HepG2 (cell line): ENCODE measurements around the gene PLPP3. TPM values are rescaled to one million over a fixed set of nuclear protein-coding genes. Genes with fewer than 3 reads are reported as not detected.

Experiments used
- ATAC-seq: fragments of 200-7000 bp; cut with Tn5 transposase; 3 replicates; pipeline ENCODE4 v1.9.1; 2020; ENCODE audit warnings: mild to moderate bottlenecking, moderate library complexity
- BruUV-seq: library from RNA; stranded (reverse); fragments of 400-500 nt; replicated peaks from 2 replicates; lab custom pipeline; 2021; lab: Mats Ljungman, UMichigan
- CTCF ChIA-PET: fragments of 300-600 bp; formaldehyde crosslinking; extraction: SDS; loops from one replicate; lab custom pipeline; 2021; ENCODE audit warnings: low total read pairs, inconsistent platforms, low intra/inter-chr PET ratio; lab: Yijun Ruan, JAX
- POLR2A ChIA-PET: fragments of 350-600 bp; sonication (Branson Sonifier 250); formaldehyde crosslinking; loops from one replicate; lab custom pipeline; 2020; ENCODE audit warnings: antibody characterized with exemption, inconsistent platforms; lab: Yijun Ruan, JAX
- DNase-seq: peaks from one replicate; pipeline ENCODE4 v3.0.0-alpha.2; 2015; ENCODE audit warnings: low spot score
- FAIRE-seq: peaks from 3 replicates; lab custom pipeline; 2011; peaks lifted over from hg19 to GRCh38; lab: Jason Lieb, UNC
- H2AFZ ChIP-seq: one replicate; pipeline ENCODE4 v1.6.1; 2011; ENCODE audit warnings: low read length, inconsistent platforms
- H3K27ac ChIP-seq: fragments of 300-600 bp; 3 replicates; pipeline ENCODE4 v1.8.0; 2011; ENCODE audit warnings: mixed run types, mild to moderate bottlenecking, mixed read lengths, low read length, inconsistent platforms; ENCODE audit not compliant: insufficient read depth; ENCODE audit errors: extremely low read length
- H3K27me3 ChIP-seq, 2 experiments: fragments of 200-600 bp in 1 of 2; 2 replicates in 1 of 2; 3 replicates in 1 of 2; pipeline versions ENCODE4 v1.6.0 to v1.8.0; 2011; ENCODE audit warnings: low read length in 2 of 2, mild to moderate bottlenecking in 2 of 2, moderate library complexity in 2 of 2, inconsistent platforms in 1 of 2; ENCODE audit not compliant: insufficient read depth in 2 of 2, control insufficient read depth in 1 of 2
- H3K36me3 ChIP-seq, 2 experiments: fragments of 200-600 bp in 1 of 2; replicated peaks in 1 of 2; 2 replicates in 1 of 2; 3 replicates in 1 of 2; pipeline versions ENCODE4 v1.5.1 to v1.8.0; 2011; ENCODE audit warnings: low read length in 2 of 2, inconsistent platforms in 1 of 2; ENCODE audit not compliant: insufficient read depth in 2 of 2, control insufficient read depth in 1 of 2
- H3K4me1 ChIP-seq: 2 replicates; pipeline ENCODE4 v1.5.1; 2012; ENCODE audit warnings: low read length, inconsistent platforms; ENCODE audit not compliant: insufficient read depth
- H3K4me2 ChIP-seq: 2 replicates; pipeline ENCODE4 v1.6.0; 2011; ENCODE audit warnings: low read depth, low read length, inconsistent platforms
- H3K4me3 ChIP-seq, 3 experiments: fragments of 200-600 bp in 1 of 3; sonication (generic), shearing (Covaris generic) in 1 of 3; replicated peaks in 1 of 3; 2 replicates each; pipeline ENCODE4 v1.5.1; 2011 to 2016; ENCODE audit warnings: low read length in 3 of 3, inconsistent platforms in 2 of 3, low read depth in 2 of 3, mild to moderate bottlenecking in 2 of 3, control low read depth in 1 of 3, mixed read lengths in 1 of 3; ENCODE audit not compliant: insufficient read depth in 1 of 3
- H3K79me2 ChIP-seq: one replicate; pipeline ENCODE4 v1.6.1; 2011; ENCODE audit warnings: low read length, inconsistent platforms; ENCODE audit not compliant: insufficient read depth
- H3K9ac ChIP-seq: 2 replicates; pipeline ENCODE4 v1.6.0; 2011; ENCODE audit warnings: mild to moderate bottlenecking, low read depth, low read length, inconsistent platforms; ENCODE audit not compliant: insufficient read depth
- H3K9me3 ChIP-seq: 2 replicates; pipeline ENCODE4 v1.5.1; 2012; ENCODE audit warnings: mild to moderate bottlenecking, low read length
- H4K20me1 ChIP-seq: 2 replicates; pipeline ENCODE4 v1.6.0; 2011; ENCODE audit warnings: inconsistent platforms, mild to moderate bottlenecking, low read length, moderate library complexity; ENCODE audit not compliant: insufficient read depth
- DMAP1 ChIP-seq: IDR thresholded peaks from 2 replicates; pipeline ENCODE4 v1.6.1; 2016
- MED1 ChIP-seq: sonication (generic); formaldehyde crosslinking; IDR thresholded peaks from 2 replicates; pipeline ENCODE4 v1.4.0; 2020; ENCODE audit warnings: missing genetic modification reagents
- PHF5A ChIP-seq: IDR thresholded peaks from one replicate; pipeline ENCODE4 v1.6.1; 2018; ENCODE audit warnings: low read depth, missing genetic modification reagents; ENCODE audit not compliant: unreplicated experiment
- SMAD3 ChIP-seq: sonication (generic); formaldehyde crosslinking; IDR thresholded peaks from 2 replicates; pipeline ENCODE4 v1.4.0; 2020; ENCODE audit warnings: missing genetic modification reagents
- ZNF138 ChIP-seq: sonication (generic); formaldehyde crosslinking; IDR thresholded peaks from 2 replicates; pipeline ENCODE4 v1.5.0; 2020; ENCODE audit warnings: mild to moderate bottlenecking, low read depth, missing genetic modification reagents
- ZNF781 ChIP-seq: sonication (generic); formaldehyde crosslinking; IDR thresholded peaks from 2 replicates; pipeline ENCODE4 v1.5.1; 2020; ENCODE audit warnings: borderline replicate concordance, mild to moderate bottlenecking, missing genetic modification reagents; ENCODE audit errors: not compliant biosample characterization
- WGBS: methylation state at CpG from one replicate; pipeline ENCODE4 v1.1.6; 2017; ENCODE audit warnings: low lambda C conversion rate; 5-methylcytosine and 5-hydroxymethylcytosine counted together
- in situ Hi-C: cut with HindIII; loops from 2 replicates; pipeline ENCODE4 v1.10.0; 2017; ENCODE audit warnings: low pct_unique_long_range_greater_than_20kb; ENCODE audit not compliant: extremely low pct_ligation_motif_present
- intact Hi-C: fragments of 100-400 bp; cut with micrococcal nuclease; formaldehyde crosslinking; loops from one replicate; pipeline ENCODE4 v1.10.0; 2022; ENCODE audit not compliant: unreplicated experiment
- polyA plus RNA-seq, 8 experiments: library from polyadenylated mRNA; depleted of rRNA in 3 of 8; stranded (reverse) in 7 of 8; unstranded in 1 of 8; fragments of >200 nt; fragmentation: Illumina TruSeq in 4 of 8; extraction: Trizol in 4 of 8; gene quantifications; 2 replicates each; pipeline versions ENCODE4 v1.2.1 to v1.2.3, GENCODE V29; 2011 to 2016; ENCODE audit warnings: low read depth in 4 of 8, missing spikeins in 1 of 8, mixed read lengths in 1 of 8; ENCODE audit not compliant: insufficient read depth in 1 of 8
- total RNA-seq, 5 experiments: library from RNA; depleted of rRNA; stranded (reverse); fragments of >200 nt; fragmentation: Illumina TruSeq; extraction: Trizol; gene quantifications; 2 replicates each; pipeline ENCODE4 v1.2.3, GENCODE V29; 2016; ENCODE audit warnings: low read depth in 1 of 5
- TF ChIP-seq, protein P1 (sequence below): fragments of 450-650 bp; IDR thresholded peaks from 2 replicates; pipeline ENCODE4 v1.6.1; 2016
- TF ChIP-seq, protein P2 (sequence below): IDR thresholded peaks from 2 replicates; pipeline ENCODE4 v1.6.1; 2016; ENCODE audit warnings: low read depth, borderline replicate concordance

PLPP3 gene
- total and polyA plus RNA-seq, 2 of the 13 experiments (the other 11 are each of a cell fraction or from before 2014, with no cell fraction given) = 49.7 to 65.8 TPM

DNA sequence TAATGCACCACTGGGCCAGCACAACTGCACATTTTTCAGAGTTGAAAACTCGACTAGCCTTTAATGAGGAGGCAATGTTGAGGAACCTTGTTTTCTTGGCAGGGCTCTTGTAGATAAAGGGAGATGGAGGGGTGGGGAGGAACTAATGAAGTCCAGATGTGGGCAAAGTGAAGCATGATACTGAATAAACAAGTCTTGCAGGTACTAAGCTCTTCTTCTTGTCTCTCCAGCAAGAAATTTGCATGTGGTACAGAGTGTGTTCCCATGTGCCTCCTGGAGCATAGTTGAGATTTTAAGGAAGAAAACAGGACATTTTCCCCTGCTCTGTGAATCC is 47.0 kb downstream of the PLPP3 start:
- Histone ChIP-seq H3K4me3 (no peak overlapping the region), H2AFZ (no peak overlapping the region), H3K9ac (no peak overlapping the region), H3K4me1 (peaks cover 74% of the 10 kb centered on the region), H3K79me2 (peaks cover 95% of the 10 kb centered on the region), H3K4me2 (no peak overlapping the region), H3K36me3 (peaks cover 29 to 85% of the 10 kb centered on the region in 2 experiments), H3K27ac (peak overlapping the region; percentile 61), H4K20me1 (no peaks in the 10 kb centered on the region; the same call in 1 of the 2 replicates), H3K27me3 (no peaks in the 10 kb centered on the region), H3K9me3 (no peaks in the 10 kb centered on the region)
- intact Hi-C loops = no loop called here
- ATAC-seq = no peak
- TF ChIP-seq ZNF781 (CRISPR knock-in tag) (peak; percentile 2), DMAP1 (CRISPR knock-in tag) (no peak), PHF5A (CRISPR knock-in tag) (no peak), ZNF138 (no peak), SMAD3 (CRISPR knock-in tag) (no peak), MED1 (CRISPR knock-in tag) (no peak)
- TF ChIP-seq, protein P1, sequence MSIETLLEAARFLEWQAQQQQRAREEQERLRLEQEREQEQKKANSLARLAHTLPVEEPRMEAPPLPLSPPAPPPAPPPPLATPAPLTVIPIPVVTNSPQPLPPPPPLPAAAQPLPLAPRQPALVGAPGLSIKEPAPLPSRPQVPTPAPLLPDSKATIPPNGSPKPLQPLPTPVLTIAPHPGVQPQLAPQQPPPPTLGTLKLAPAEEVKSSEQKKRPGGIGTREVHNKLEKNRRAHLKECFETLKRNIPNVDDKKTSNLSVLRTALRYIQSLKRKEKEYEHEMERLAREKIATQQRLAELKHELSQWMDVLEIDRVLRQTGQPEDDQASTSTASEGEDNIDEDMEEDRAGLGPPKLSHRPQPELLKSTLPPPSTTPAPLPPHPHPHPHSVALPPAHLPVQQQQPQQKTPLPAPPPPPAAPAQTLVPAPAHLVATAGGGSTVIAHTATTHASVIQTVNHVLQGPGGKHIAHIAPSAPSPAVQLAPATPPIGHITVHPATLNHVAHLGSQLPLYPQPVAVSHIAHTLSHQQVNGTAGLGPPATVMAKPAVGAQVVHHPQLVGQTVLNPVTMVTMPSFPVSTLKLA = peak; percentile 68
- TF ChIP-seq, protein P2, sequence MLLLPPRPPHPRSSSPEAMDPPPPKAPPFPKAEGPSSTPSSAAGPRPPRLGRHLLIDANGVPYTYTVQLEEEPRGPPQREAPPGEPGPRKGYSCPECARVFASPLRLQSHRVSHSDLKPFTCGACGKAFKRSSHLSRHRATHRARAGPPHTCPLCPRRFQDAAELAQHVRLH (CRISPR knock-in tag) = no peak
- in situ Hi-C loops = no loop called here
- no peak for DNase-seq
- WGBS = 84% methylated on average over 1 of the region's 1 CpG
- no TSS peak for BruUV-seq
- no peak for FAIRE-seq
- ChIA-PET CTCF (no interaction called here), POLR2A (interaction anchor here (0.7 to 2.4 kb wide), 7 partner anchors 21 to 287 kb away, joined by 3 to 9 read pairs (median 4); partner anchors contain the start of gene FYB2)
